GM13977 (cell line): ENCODE data around the gene ALDH3B2.
"Not testable (repeated sequence)": the region's sequence is repeated elsewhere in the genome, so short reads cannot be mapped to it uniquely, and the experiment has no call there.

ENCODE experiments used
- DNase-seq: peaks from one replicate; pipeline ENCODE4 v3.0.0; 2012; ENCODE audit warnings: low spot score
- CTCF ChIP-seq: IDR thresholded peaks from 2 replicates; pipeline ENCODE4 v1.5.1; 2012; ENCODE audit warnings: mild to moderate bottlenecking, control low read depth; ENCODE audit not compliant: insufficient read depth; ENCODE audit errors: extremely low read depth, missing control alignments
- in situ Hi-C: fragments of 300-500 bp; cut with MboI; formaldehyde crosslinking; loops from one replicate; pipeline ENCODE4 v1.12.0; 2022; ENCODE audit warnings: low sequenced_read_pairs, low pct_unique_long_range_greater_than_20kb, mixed read lengths, inconsistent platforms; ENCODE audit not compliant: unreplicated experiment

Gene ALDH3B2

GRCh38 chr11:67626970-67627369 is 47.5 kb downstream of the ALDH3B2 start:
- no peak for TF ChIP-seq CTCF
- in situ Hi-C loops = no loop called here
- DNase-seq = no peak

- DNase-seq, in situ Hi-C loops: not testable (repeated sequence)
Observed at GRCh38 chr11:67626131-67626833, 48.1 kb downstream of the ALDH3B2 start.

GRCh38 chr11:67623795-67624194 is 50.6 kb downstream of the ALDH3B2 start:
- DNase-seq, in situ Hi-C loops: not testable (repeated sequence)

GRCh38 chr11:67622905-67623304 is 51.5 kb downstream of the ALDH3B2 start:
- DNase-seq, in situ Hi-C loops: not testable (repeated sequence)

- DNase-seq, in situ Hi-C loops: not testable (repeated sequence)
Observed at GRCh38 chr11:67621928-67622327, 52.5 kb downstream of the ALDH3B2 start.

GRCh38 chr11:67620621-67621020 is 53.8 kb downstream of the ALDH3B2 start:
- in situ Hi-C loops, DNase-seq: not testable (repeated sequence)

- in situ Hi-C loops, DNase-seq: not testable (repeated sequence)
Observed at GRCh38 chr11:67619683-67620618, 54.5 kb downstream of the ALDH3B2 start.

- in situ Hi-C loops, DNase-seq: not testable (repeated sequence)
Observed at GRCh38 chr11:67618901-67619659, 55.3 kb downstream of the ALDH3B2 start.

- no peak for TF ChIP-seq CTCF
- no peak for DNase-seq
- in situ Hi-C loops = no loop called here
Observed at GRCh38 chr11:67617243-67617953, 57.0 kb downstream of the ALDH3B2 start.
